HG03558 (cell line): Measurements from ENCODE around the gene OR8D2.

ENCODE experiments used
- ATAC-seq: cut with Tn5 transposase; IDR thresholded peaks from one replicate; pipeline ENCODE4 v1.9.1; 2021; ENCODE audit warnings: moderate number of reproducible peaks; ENCODE audit not compliant: unreplicated experiment; ENCODE audit errors: extremely low read depth

Gene OR8D2

GRCh38 chr11:124320097-124320496 is at the start of gene OR8D2:
TSS of gene OR8D2 (minus strand) at chr11:124320197. CDS start at chr11:124320197, 0 bp downstream.
- ATAC-seq = no peak

GRCh38 chr11:124359566-124359965 is 39.6 kb upstream of the OR8D2 start:
- ATAC-seq = no peak

- no peak for ATAC-seq
Observed at GRCh38 chr11:124346311-124346955, 26.4 kb upstream of the OR8D2 start.

- no peak for ATAC-seq
Observed at GRCh38 chr11:124344346-124344745, 24.3 kb upstream of the OR8D2 start.

GRCh38 chr11:124340142-124340447 is 20.1 kb upstream of the OR8D2 start:
- no peak for ATAC-seq

- no peak for ATAC-seq
Observed at GRCh38 chr11:124339396-124340141, 19.6 kb upstream of the OR8D2 start.

GRCh38 chr11:124331873-124332272 is 11.9 kb upstream of the OR8D2 start:
- ATAC-seq = no peak

GRCh38 chr11:124329787-124330478 is 9.9 kb upstream of the OR8D2 start:
- ATAC-seq = peak; percentile 66

GRCh38 chr11:124327775-124328174 is 7.8 kb upstream of the OR8D2 start:
- no peak for ATAC-seq

GRCh38 chr11:124322356-124322755 is 2.4 kb upstream of the OR8D2 start:
- ATAC-seq = no peak

GRCh38 chr11:124315052-124315451 is 4.9 kb downstream of the OR8D2 start:
- ATAC-seq = no peak

- ATAC-seq = no peak
Observed at GRCh38 chr11:124313849-124314248, 6.1 kb downstream of the OR8D2 start, which contains the start of gene OR8D1. TSS of gene OR8D1 (minus strand) at chr11:124313949. CDS start at chr11:124310766, 3,183 bp downstream.

GRCh38 chr11:124313131-124313530 is 6.9 kb downstream of the OR8D2 start:
- ATAC-seq = no peak

GRCh38 chr11:124311670-124312069 is 8.3 kb downstream of the OR8D2 start:
- no peak for ATAC-seq

- no peak for ATAC-seq
Observed at GRCh38 chr11:124311269-124311668, 8.7 kb downstream of the OR8D2 start.

GRCh38 chr11:124310721-124311120 is 9.3 kb downstream of the OR8D2 start:
- ATAC-seq = no peak

- ATAC-seq = no peak
Observed at GRCh38 chr11:124307093-124307492, 12.9 kb downstream of the OR8D2 start.

GRCh38 chr11:124302347-124303125 is 17.5 kb downstream of the OR8D2 start:
- no peak for ATAC-seq

GRCh38 chr11:124301548-124301947 is 18.4 kb downstream of the OR8D2 start:
- no peak for ATAC-seq

- no peak for ATAC-seq
Observed at GRCh38 chr11:124297921-124298320, 22.1 kb downstream of the OR8D2 start.

- no peak for ATAC-seq
Observed at GRCh38 chr11:124296016-124296415, 24.0 kb downstream of the OR8D2 start.
